GM12878 (cell line): ENCODE results near the gene CAMK2D. TPM values are rescaled to one million over a fixed set of nuclear protein-coding genes. Genes with fewer than 3 reads are reported as not detected.

Source experiments
- ATAC-seq: fragments of 200-7000 bp; cut with Tn5 transposase; 3 replicates; pipeline ENCODE4 v1.9.1; 2020; ENCODE audit warnings: mild to moderate bottlenecking, moderate library complexity
- BruUV-seq: library from RNA; stranded (reverse); fragments of 400-500 nt; replicated peaks from 2 replicates; lab custom pipeline; 2021; lab: Mats Ljungman, UMichigan
- CTCF ChIA-PET: fragments of 300-600 bp; sonication (Branson Sonifier 250); formaldehyde crosslinking; extraction: SDS; loops from one replicate; lab custom pipeline; 2021; ENCODE audit warnings: inconsistent platforms; lab: Yijun Ruan, JAX
- POLR2A ChIA-PET: fragments of 350-600 bp; formaldehyde crosslinking; extraction: SDS; loops from one replicate; lab custom pipeline; 2021; ENCODE audit warnings: inconsistent platforms; lab: Charles Lee
- RAD21 ChIA-PET: fragments of 300-600 bp; sonication (Branson Sonifier 250); formaldehyde crosslinking; loops from one replicate; lab custom pipeline; 2023; ENCODE audit warnings: antibody characterized with exemption; ENCODE audit not compliant: unreplicated experiment; lab: Charles Lee
- SMC1A ChIA-PET: fragments of 300-600 bp; sonication (Branson Sonifier 250); formaldehyde crosslinking; loops from one replicate; lab custom pipeline; 2023; ENCODE audit not compliant: unreplicated experiment, uncharacterized antibody; lab: Charles Lee
- DNase-seq: peaks from one replicate; pipeline ENCODE4 v3.0.0-alpha.2; 2011; ENCODE audit warnings: low read depth, low spot score
- FAIRE-seq: peaks from 3 replicates; lab custom pipeline; 2011; peaks lifted over from hg19 to GRCh38; lab: Jason Lieb, UNC
- H2AFZ ChIP-seq: 2 replicates; pipeline ENCODE4 v1.6.0; 2011; ENCODE audit warnings: low read depth, low read length, control low read depth; ENCODE audit not compliant: control insufficient read depth
- H3K27ac ChIP-seq: 2 replicates; pipeline ENCODE4 v1.5.1; 2011; ENCODE audit warnings: control low read depth; ENCODE audit not compliant: control insufficient read depth, insufficient read depth
- H3K27me3 ChIP-seq, 2 experiments: replicated peaks in 1 of 2; 2 replicates each; pipeline versions ENCODE4 v1.6.0 to v1.6.1; 2011; ENCODE audit warnings: low read length in 1 of 2; ENCODE audit not compliant: control insufficient read depth in 2 of 2, insufficient read depth in 2 of 2
- H3K36me3 ChIP-seq, 2 experiments: 2 replicates each; pipeline ENCODE4 v1.5.1; 2011; ENCODE audit warnings: low read length in 1 of 2; ENCODE audit not compliant: control insufficient read depth in 2 of 2, insufficient read depth in 2 of 2
- H3K4me1 ChIP-seq: 2 replicates; pipeline ENCODE4 v1.6.1; 2011; ENCODE audit warnings: mild to moderate bottlenecking, low read length, moderate library complexity, mixed read lengths; ENCODE audit not compliant: control insufficient read depth, insufficient read depth
- H3K4me2 ChIP-seq: 2 replicates; pipeline ENCODE4 v1.6.0; 2011; ENCODE audit warnings: control low read depth; ENCODE audit not compliant: control insufficient read depth, insufficient read depth
- H3K4me3 ChIP-seq: fragments of 200-600 bp; sonication (generic); 2 replicates; pipeline ENCODE4 v1.5.1; 2016
- H3K79me2 ChIP-seq: 2 replicates; pipeline ENCODE4 v1.6.0; 2011; ENCODE audit warnings: low read length; ENCODE audit not compliant: control insufficient read depth, insufficient read depth
- H3K9ac ChIP-seq: 2 replicates; pipeline ENCODE4 v1.8.0; 2011; ENCODE audit warnings: low read length, control low read depth, mixed read lengths; ENCODE audit not compliant: control insufficient read depth, insufficient read depth
- H3K9me3 ChIP-seq: replicated peaks from 3 replicates; pipeline ENCODE4 v1.5.1; 2011; ENCODE audit warnings: mild to moderate bottlenecking, low read length; ENCODE audit not compliant: control insufficient read depth, insufficient read depth
- H4K20me1 ChIP-seq: 2 replicates; pipeline ENCODE4 v1.6.0; 2011; ENCODE audit not compliant: control insufficient read depth, insufficient read depth
- BCL11A ChIP-seq: IDR thresholded peaks from 2 replicates; pipeline ENCODE4 v1.6.1; 2011; ENCODE audit warnings: low read depth, low read length
- CREB1 ChIP-seq: IDR thresholded peaks from 2 replicates; pipeline ENCODE4 v1.6.1; 2012; ENCODE audit warnings: low read depth, mild to moderate bottlenecking, inconsistent platforms
- IKZF2 ChIP-seq, 2 experiments: fragments of 450-650 bp; IDR thresholded peaks; 2 replicates each; pipeline ENCODE4 v1.6.1; 2017; ENCODE audit warnings: mild to moderate bottlenecking in 2 of 2, moderate library complexity in 2 of 2
- KAT2A ChIP-seq: conservative IDR thresholded peaks from 2 replicates; pipeline ENCODE4 v1.6.1; 2011; ENCODE audit warnings: low read depth, low read length; ENCODE audit not compliant: control insufficient read depth
- NR2C2 ChIP-seq: IDR thresholded peaks from 2 replicates; pipeline ENCODE4 v1.6.1; 2011; ENCODE audit warnings: borderline replicate concordance, low read depth; ENCODE audit not compliant: control insufficient read depth, insufficient read length
- PAX5 ChIP-seq: IDR thresholded peaks from 2 replicates; pipeline ENCODE4 v1.6.1; 2011; ENCODE audit warnings: low read depth, low read length, borderline replicate concordance
- SRF ChIP-seq, 2 experiments: IDR thresholded peaks; 2 replicates each; pipeline ENCODE4 v1.6.1; 2011; ENCODE audit warnings: low read depth in 2 of 2, low read length in 2 of 2, mild to moderate bottlenecking in 1 of 2, moderate library complexity in 1 of 2
- TCF3 ChIP-seq: IDR thresholded peaks from 2 replicates; pipeline ENCODE4 v1.6.1; 2012; ENCODE audit warnings: low read depth, mild to moderate bottlenecking, low read length, borderline replicate concordance; ENCODE audit not compliant: insufficient read depth
- TCF7 ChIP-seq: IDR thresholded peaks from 2 replicates; pipeline ENCODE4 v1.6.1; 2014; ENCODE audit warnings: antibody characterized with exemption, borderline replicate concordance
- WGBS: methylation state at CpG from one replicate; pipeline ENCODE4 v1.1.6; 2016; ENCODE audit warnings: low lambda C conversion rate; ENCODE audit not compliant: insufficient replicate concordance, insufficient coverage; ENCODE audit errors: missing lambda C conversion rate; 5-methylcytosine and 5-hydroxymethylcytosine counted together
- in situ Hi-C: fragments of 300-500 bp; cut with MboI; formaldehyde crosslinking; loops from 9 replicates; pipeline ENCODE4 v1.14.3; 2018; ENCODE audit warnings: mixed read lengths
- intact Hi-C: fragments of 100-400 bp; cut with micrococcal nuclease; formaldehyde crosslinking; loops from one replicate; pipeline ENCODE4 v1.14.2; 2022; ENCODE audit not compliant: unreplicated experiment
- polyA plus RNA-seq, 11 experiments: library from polyadenylated mRNA; depleted of rRNA in 4 of 11; unstranded in 6 of 11; stranded (reverse) in 5 of 11; fragments of >200 nt; fragmentation: Nextera tagmentation in 4 of 11; fragmentation: Illumina TruSeq in 1 of 11; extraction: Ambion mirVana in 4 of 11; extraction: Trizol in 1 of 11; gene quantifications; 1 replicate in 1 of 11; 2 replicates in 10 of 11; pipeline versions ENCODE4 v1.2.1 to v1.2.3, GENCODE V29; 2011 to 2016; ENCODE audit warnings: inconsistent platforms in 2 of 11, missing spikeins in 2 of 11, low read depth in 1 of 11
- total RNA-seq, 4 experiments: library from RNA; depleted of rRNA in 3 of 4; stranded (reverse); fragments of >200 nt in 3 of 4; fragmentation: Illumina TruSeq in 1 of 4; extraction: Trizol in 1 of 4; gene quantifications; 2 replicates each; pipeline versions ENCODE4 v1.2.1 to v1.2.3, GENCODE V29; 2013 to 2021
- TF ChIP-seq, protein P1 (sequence below): IDR thresholded peaks from 2 replicates; pipeline ENCODE4 v1.6.1; 2012; ENCODE audit warnings: low read depth, low read length, improper control_type of control experiment
- TF ChIP-seq, protein P2 (sequence below): IDR thresholded peaks from 2 replicates; pipeline ENCODE4 v1.6.1; 2011; ENCODE audit warnings: borderline replicate concordance, low read depth, mild to moderate bottlenecking, moderate library complexity, mixed read lengths, low read length; ENCODE audit not compliant: insufficient read depth; ENCODE audit errors: extremely low read length

Gene CAMK2D
- total and polyA plus RNA-seq, 10 of the 15 experiments (the other 5 are each of a cell fraction or from before 2014, with no cell fraction given) = 6.9 to 88.5 (median 12.9) TPM

DNA sequence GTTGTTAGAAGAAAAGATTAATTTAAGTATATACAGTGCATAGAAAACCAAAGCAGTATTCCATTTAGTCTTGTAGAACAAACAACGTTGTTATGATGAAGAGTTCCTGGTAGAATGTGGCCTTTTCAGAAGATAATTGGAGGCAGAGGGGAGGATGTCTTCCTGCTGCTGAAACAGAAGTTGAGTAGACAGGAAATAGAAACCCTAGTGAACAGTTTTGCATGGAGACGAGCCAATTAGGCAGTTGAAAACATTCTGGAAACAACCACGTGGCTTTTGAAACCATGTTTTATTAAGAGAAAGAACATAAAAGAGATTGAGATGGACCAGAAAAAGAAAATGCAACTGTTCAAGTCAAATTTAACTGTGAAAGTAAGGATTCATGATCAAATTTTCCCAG lies 325.2 kb downstream of the CAMK2D start:
- H2AFZ ChIP-seq = no peak overlapping the region
- WGBS = 17% methylated on average over 3 of the region's 3 CpGs
- H3K4me2 ChIP-seq = no peak overlapping the region
- intact Hi-C loops = no loop called here
- in situ Hi-C loops = no loop called here
- ChIA-PET CTCF (interaction anchor here (0.5 to 1.1 kb wide), 5 partner anchors 10 to 948 kb away, joined by 3 to 4 read pairs (median 3); no protein-coding TSS in a partner anchor), RAD21 (no interaction called here)
- no peak overlapping the region for H3K27ac ChIP-seq
- H3K27me3 ChIP-seq = no peaks in the 10 kb centered on the region
- no TSS peak for BruUV-seq
- no peaks in the 10 kb centered on the region for H4K20me1 ChIP-seq
- no peaks in the 10 kb centered on the region for H3K9me3 ChIP-seq
- H3K79me2 ChIP-seq = no peaks in the 10 kb centered on the region
- no peak overlapping the region for H3K4me3 ChIP-seq
- H3K9ac ChIP-seq = no peak overlapping the region
- TF ChIP-seq TCF3 = no peak
- TF ChIP-seq KAT2A = no peak
- no peak for TF ChIP-seq BCL11A
- no peak for TF ChIP-seq CREB1
- TF ChIP-seq, protein P1, sequence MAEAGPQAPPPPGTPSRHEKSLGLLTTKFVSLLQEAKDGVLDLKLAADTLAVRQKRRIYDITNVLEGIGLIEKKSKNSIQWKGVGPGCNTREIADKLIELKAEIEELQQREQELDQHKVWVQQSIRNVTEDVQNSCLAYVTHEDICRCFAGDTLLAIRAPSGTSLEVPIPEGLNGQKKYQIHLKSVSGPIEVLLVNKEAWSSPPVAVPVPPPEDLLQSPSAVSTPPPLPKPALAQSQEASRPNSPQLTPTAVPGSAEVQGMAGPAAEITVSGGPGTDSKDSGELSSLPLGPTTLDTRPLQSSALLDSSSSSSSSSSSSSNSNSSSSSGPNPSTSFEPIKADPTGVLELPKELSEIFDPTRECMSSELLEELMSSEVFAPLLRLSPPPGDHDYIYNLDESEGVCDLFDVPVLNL = no peak
- TF ChIP-seq, protein P2, sequence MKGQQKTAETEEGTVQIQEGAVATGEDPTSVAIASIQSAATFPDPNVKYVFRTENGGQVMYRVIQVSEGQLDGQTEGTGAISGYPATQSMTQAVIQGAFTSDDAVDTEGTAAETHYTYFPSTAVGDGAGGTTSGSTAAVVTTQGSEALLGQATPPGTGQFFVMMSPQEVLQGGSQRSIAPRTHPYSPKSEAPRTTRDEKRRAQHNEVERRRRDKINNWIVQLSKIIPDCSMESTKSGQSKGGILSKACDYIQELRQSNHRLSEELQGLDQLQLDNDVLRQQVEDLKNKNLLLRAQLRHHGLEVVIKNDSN = no peak
- no peak for TF ChIP-seq IKZF2 (IDR thresholded peaks at IDR 0.05)
- no peak for TF ChIP-seq NR2C2
- no peak for TF ChIP-seq PAX5
- TF ChIP-seq TCF7 = no peak
- TF ChIP-seq SRF (IDR thresholded peaks at IDR 0.05; ENCODE audit: low read depth in 2 of 2, low read length in 2 of 2) = no peak
- TF ChIP-seq, all 136 proteins: peak for 0
- DNase-seq (no peak), ATAC-seq (peak; percentile 55), FAIRE-seq (no peak)
- Histone ChIP-seq H3K36me3 (no peaks in the 10 kb centered on the region), H3K4me1 (no peaks in the 10 kb centered on the region)
- SMC1A ChIA-PET = no interaction called here
- POLR2A ChIA-PET = no interaction called here
